WTC11 (cell line): Measurements from ENCODE around the gene PTPRK. TPM values are rescaled to one million over a fixed set of nuclear protein-coding genes. Genes with fewer than 3 reads are reported as not detected.

Experiments used
- ATAC-seq: fragments of 200-7000 bp; cut with Tn5 transposase; 2 replicates; pipeline ENCODE4 v1.10.0; 2021; ENCODE audit warnings: mild to moderate bottlenecking, moderate library complexity
- CTCF ChIA-PET: fragments of 300-600 bp; sonication (Branson Sonifier 250); formaldehyde crosslinking; loops from one replicate; lab custom pipeline; 2021; ENCODE audit warnings: antibody characterized with exemption; lab: Charles Lee
- POLR2A ChIA-PET: fragments of 350-600 bp; sonication (Branson Sonifier 250); formaldehyde crosslinking; loops from one replicate; lab custom pipeline; 2021; ENCODE audit warnings: antibody characterized with exemption; lab: Charles Lee
- DNase-seq: peaks from one replicate; pipeline ENCODE4 v3.0.0; 2021; ENCODE audit warnings: low spot score
- H3K27ac Mint-ChIP-seq: 2 replicates; pipeline ENCODE4 v1.8.0; 2021; ENCODE audit warnings: mixed read lengths
- H3K27me3 Mint-ChIP-seq: 2 replicates; pipeline ENCODE4 v1.8.0; 2021; ENCODE audit warnings: low read depth, mild to moderate bottlenecking, moderate library complexity, mixed read lengths
- H3K36me3 Mint-ChIP-seq: 2 replicates; pipeline ENCODE4 v1.8.0; 2021; ENCODE audit warnings: mixed read lengths
- H3K4me1 Mint-ChIP-seq: 2 replicates; pipeline ENCODE4 v1.8.0; 2022; ENCODE audit warnings: mixed read lengths
- H3K4me3 Mint-ChIP-seq: 2 replicates; pipeline ENCODE4 v1.8.0; 2021; ENCODE audit warnings: mild to moderate bottlenecking, moderate library complexity, mixed read lengths
- H3K9me3 Mint-ChIP-seq: 2 replicates; pipeline ENCODE4 v1.8.0; 2021; ENCODE audit warnings: mixed read lengths
- CREM ChIP-seq: sonication (generic); formaldehyde crosslinking; IDR thresholded peaks from 2 replicates; pipeline ENCODE4 v1.8.1; 2022; ENCODE audit warnings: mild to moderate bottlenecking, missing genetic modification reagents, moderate library complexity
- FOXP1 ChIP-seq: sonication (generic); formaldehyde crosslinking; IDR thresholded peaks from 2 replicates; pipeline ENCODE4 v1.8.0; 2022; ENCODE audit warnings: missing genetic modification reagents, mild to moderate bottlenecking, moderate library complexity, borderline replicate concordance
- IRF2 ChIP-seq: sonication (generic); formaldehyde crosslinking; IDR thresholded peaks from 2 replicates; pipeline ENCODE4 v1.8.0; 2022; ENCODE audit warnings: low read depth, missing genetic modification reagents, borderline replicate concordance
- NFE2L1 ChIP-seq: sonication (generic); formaldehyde crosslinking; IDR thresholded peaks from 2 replicates; pipeline ENCODE4 v1.8.1; 2023; ENCODE audit warnings: missing genetic modification reagents
- RORB ChIP-seq: fragments of 250-450 bp; sonication (Bioruptor Pico); IDR thresholded peaks from 2 replicates; pipeline ENCODE4 v1.9.0; 2021; ENCODE audit warnings: mild to moderate bottlenecking
- SOX15 ChIP-seq: fragments of 250-450 bp; sonication (Bioruptor Pico); IDR thresholded peaks from 2 replicates; pipeline ENCODE4 v1.9.0; 2021; ENCODE audit warnings: mild to moderate bottlenecking
- SP1 ChIP-seq: sonication (generic); formaldehyde crosslinking; conservative IDR thresholded peaks from 2 replicates; pipeline ENCODE4 v1.8.1; 2022; ENCODE audit warnings: missing genetic modification reagents
- ZNF232 ChIP-seq: sonication (generic); formaldehyde crosslinking; IDR thresholded peaks from 2 replicates; pipeline ENCODE4 v1.8.0; 2022; ENCODE audit warnings: mild to moderate bottlenecking, missing genetic modification reagents
- ZNF416 ChIP-seq: fragments of 250-450 bp; sonication (Bioruptor Pico); IDR thresholded peaks from 2 replicates; pipeline ENCODE4 v1.9.0; 2021; ENCODE audit warnings: mild to moderate bottlenecking, inconsistent platforms
- ZNF671 ChIP-seq: fragments of 250-450 bp; sonication (Bioruptor Pico); IDR thresholded peaks from 2 replicates; pipeline ENCODE4 v1.8.0; 2021; ENCODE audit warnings: mild to moderate bottlenecking
- total RNA-seq: library from RNA; stranded (reverse); gene quantifications from 3 replicates; pipeline ENCODE4 v1.2.3, GENCODE V29; 2021
- TF ChIP-seq, protein P1 (sequence below): sonication (generic); formaldehyde crosslinking; IDR thresholded peaks from 2 replicates; pipeline ENCODE4 v1.8.0; 2023; ENCODE audit warnings: missing genetic modification reagents, mild to moderate bottlenecking, borderline replicate concordance
- TF ChIP-seq, protein P2 (sequence below): fragments of 200-600 bp; IDR thresholded peaks from 2 replicates; pipeline ENCODE4 v1.8.0; 2022; ENCODE audit warnings: antibody characterized with exemption
- TF ChIP-seq, protein P3 (sequence below): sonication (generic); formaldehyde crosslinking; IDR thresholded peaks from 2 replicates; pipeline ENCODE4 v1.8.1; 2022; ENCODE audit warnings: low read depth, missing genetic modification reagents, borderline replicate concordance

Gene PTPRK
- total RNA-seq, 1 experiment from 2014 or later, result 44.8 TPM

DNA sequence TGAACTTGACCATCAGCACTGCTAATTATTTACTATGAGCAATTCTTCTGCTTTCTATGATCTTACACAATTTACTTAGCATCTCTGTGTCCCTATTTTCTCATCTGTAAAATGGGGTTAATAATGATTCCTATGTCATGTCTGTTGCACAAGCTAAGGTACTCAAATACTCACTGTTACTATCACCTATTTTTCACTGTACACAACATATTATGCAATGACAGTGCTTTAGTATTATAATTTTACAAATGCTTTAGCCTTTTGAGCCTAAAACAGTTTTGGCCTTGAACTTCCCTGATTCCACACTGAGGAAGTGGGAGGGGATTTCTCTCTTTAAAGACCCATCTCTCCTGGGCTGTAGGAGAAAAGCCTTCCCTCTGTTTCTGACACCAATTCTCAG, 582.7 kb downstream of the PTPRK start (continued):
- TF ChIP-seq, protein P1, sequence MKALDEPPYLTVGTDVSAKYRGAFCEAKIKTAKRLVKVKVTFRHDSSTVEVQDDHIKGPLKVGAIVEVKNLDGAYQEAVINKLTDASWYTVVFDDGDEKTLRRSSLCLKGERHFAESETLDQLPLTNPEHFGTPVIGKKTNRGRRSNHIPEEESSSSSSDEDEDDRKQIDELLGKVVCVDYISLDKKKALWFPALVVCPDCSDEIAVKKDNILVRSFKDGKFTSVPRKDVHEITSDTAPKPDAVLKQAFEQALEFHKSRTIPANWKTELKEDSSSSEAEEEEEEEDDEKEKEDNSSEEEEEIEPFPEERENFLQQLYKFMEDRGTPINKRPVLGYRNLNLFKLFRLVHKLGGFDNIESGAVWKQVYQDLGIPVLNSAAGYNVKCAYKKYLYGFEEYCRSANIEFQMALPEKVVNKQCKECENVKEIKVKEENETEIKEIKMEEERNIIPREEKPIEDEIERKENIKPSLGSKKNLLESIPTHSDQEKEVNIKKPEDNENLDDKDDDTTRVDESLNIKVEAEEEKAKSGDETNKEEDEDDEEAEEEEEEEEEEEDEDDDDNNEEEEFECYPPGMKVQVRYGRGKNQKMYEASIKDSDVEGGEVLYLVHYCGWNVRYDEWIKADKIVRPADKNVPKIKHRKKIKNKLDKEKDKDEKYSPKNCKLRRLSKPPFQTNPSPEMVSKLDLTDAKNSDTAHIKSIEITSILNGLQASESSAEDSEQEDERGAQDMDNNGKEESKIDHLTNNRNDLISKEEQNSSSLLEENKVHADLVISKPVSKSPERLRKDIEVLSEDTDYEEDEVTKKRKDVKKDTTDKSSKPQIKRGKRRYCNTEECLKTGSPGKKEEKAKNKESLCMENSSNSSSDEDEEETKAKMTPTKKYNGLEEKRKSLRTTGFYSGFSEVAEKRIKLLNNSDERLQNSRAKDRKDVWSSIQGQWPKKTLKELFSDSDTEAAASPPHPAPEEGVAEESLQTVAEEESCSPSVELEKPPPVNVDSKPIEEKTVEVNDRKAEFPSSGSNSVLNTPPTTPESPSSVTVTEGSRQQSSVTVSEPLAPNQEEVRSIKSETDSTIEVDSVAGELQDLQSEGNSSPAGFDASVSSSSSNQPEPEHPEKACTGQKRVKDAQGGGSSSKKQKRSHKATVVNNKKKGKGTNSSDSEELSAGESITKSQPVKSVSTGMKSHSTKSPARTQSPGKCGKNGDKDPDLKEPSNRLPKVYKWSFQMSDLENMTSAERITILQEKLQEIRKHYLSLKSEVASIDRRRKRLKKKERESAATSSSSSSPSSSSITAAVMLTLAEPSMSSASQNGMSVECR (CRISPR knock-in tag), result no peak

DNA sequence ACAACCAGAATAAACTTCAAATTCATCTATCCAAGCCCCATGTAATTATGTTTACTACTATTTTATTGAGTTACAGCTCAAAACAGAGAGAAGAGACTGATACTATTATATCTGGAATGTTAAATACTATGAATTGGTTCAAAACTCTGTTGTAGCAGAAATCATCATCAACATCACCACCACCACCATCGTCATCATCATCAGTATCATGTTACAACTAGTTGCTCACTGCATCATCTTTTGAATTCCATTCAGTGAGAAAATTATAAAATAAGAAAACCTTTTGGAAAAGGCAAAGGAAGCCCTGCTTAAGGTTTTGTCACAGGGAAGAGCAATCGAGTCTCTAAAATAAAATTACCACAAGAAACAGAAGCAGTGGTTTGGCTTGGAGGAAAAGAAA, 583.3 kb downstream of the PTPRK start:
- Mint-ChIP-seq H3K4me1 (no peaks in the 10 kb centered on the region), H3K9me3 (peaks cover 17% of the 10 kb centered on the region), H3K4me3 (no peak overlapping the region), H3K27me3 (no peaks in the 10 kb centered on the region), H3K27ac (no peak overlapping the region)
- DNase-seq (no peak), ATAC-seq (no peak)
- ChIA-PET POLR2A (no interaction called here), CTCF (interaction anchor here (1.1 kb wide), 1 partner anchor 19 kb away, joined by 6 read pairs; no protein-coding TSS in a partner anchor)
- TF ChIP-seq SP1 (CRISPR knock-in tag) (no peak), CREM (no peak), ZNF416 (CRISPR knock-in tag) (no peak), NFE2L1 (CRISPR knock-in tag) (no peak), IRF2 (CRISPR knock-in tag) (no peak), ZNF671 (CRISPR knock-in tag) (no peak)
- TF ChIP-seq, protein P2, sequence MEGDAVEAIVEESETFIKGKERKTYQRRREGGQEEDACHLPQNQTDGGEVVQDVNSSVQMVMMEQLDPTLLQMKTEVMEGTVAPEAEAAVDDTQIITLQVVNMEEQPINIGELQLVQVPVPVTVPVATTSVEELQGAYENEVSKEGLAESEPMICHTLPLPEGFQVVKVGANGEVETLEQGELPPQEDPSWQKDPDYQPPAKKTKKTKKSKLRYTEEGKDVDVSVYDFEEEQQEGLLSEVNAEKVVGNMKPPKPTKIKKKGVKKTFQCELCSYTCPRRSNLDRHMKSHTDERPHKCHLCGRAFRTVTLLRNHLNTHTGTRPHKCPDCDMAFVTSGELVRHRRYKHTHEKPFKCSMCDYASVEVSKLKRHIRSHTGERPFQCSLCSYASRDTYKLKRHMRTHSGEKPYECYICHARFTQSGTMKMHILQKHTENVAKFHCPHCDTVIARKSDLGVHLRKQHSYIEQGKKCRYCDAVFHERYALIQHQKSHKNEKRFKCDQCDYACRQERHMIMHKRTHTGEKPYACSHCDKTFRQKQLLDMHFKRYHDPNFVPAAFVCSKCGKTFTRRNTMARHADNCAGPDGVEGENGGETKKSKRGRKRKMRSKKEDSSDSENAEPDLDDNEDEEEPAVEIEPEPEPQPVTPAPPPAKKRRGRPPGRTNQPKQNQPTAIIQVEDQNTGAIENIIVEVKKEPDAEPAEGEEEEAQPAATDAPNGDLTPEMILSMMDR, result no peak
- TF ChIP-seq, all 79 proteins: peak for 0
- H3K36me3 Mint-ChIP-seq, result peaks cover 12% of the 10 kb centered on the region

DNA sequence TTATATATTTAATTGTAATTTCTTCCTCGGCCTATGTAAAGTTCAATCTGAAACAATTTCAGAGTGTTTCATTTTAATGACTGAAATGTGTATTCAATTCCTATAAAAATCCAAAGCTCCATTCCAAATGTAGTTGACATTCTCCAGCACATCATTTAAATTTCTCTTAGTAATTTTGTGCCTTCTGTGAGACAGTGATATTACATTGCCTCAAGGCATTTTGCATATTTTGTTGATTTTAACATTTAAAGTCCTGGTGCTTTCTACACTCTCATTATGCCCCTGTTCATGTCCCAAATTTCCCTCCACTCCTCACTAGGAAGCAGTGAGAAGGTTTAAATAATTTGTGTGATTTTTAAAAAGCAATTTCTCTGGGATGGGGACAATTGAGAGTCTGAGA, 585.4 kb downstream of the PTPRK start:
- ChIA-PET CTCF (no interaction called here), POLR2A (interaction anchor here (0.6 kb wide), 1 partner anchor 102 kb away, joined by 3 read pairs; no protein-coding TSS in a partner anchor)
- H3K27me3 Mint-ChIP-seq, result no peaks in the 10 kb centered on the region
- no peak for ATAC-seq
- no peaks in the 10 kb centered on the region for H3K4me1 Mint-ChIP-seq
- peaks cover 12% of the 10 kb centered on the region for H3K36me3 Mint-ChIP-seq
- no peak for TF ChIP-seq SOX15 (CRISPR knock-in tag)
- no peak for TF ChIP-seq RORB
- no peak for TF ChIP-seq ZNF232 (CRISPR knock-in tag)
- TF ChIP-seq FOXP1 (CRISPR knock-in tag), result no peak
- TF ChIP-seq, protein P3, sequence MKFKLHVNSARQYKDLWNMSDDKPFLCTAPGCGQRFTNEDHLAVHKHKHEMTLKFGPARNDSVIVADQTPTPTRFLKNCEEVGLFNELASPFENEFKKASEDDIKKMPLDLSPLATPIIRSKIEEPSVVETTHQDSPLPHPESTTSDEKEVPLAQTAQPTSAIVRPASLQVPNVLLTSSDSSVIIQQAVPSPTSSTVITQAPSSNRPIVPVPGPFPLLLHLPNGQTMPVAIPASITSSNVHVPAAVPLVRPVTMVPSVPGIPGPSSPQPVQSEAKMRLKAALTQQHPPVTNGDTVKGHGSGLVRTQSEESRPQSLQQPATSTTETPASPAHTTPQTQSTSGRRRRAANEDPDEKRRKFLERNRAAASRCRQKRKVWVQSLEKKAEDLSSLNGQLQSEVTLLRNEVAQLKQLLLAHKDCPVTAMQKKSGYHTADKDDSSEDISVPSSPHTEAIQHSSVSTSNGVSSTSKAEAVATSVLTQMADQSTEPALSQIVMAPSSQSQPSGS (CRISPR knock-in tag), result no peak
- no peak overlapping the region for H3K27ac Mint-ChIP-seq
- H3K4me3 Mint-ChIP-seq, result no peak overlapping the region
- peaks cover 20% of the 10 kb centered on the region for H3K9me3 Mint-ChIP-seq
- no peak for DNase-seq
